K562 (cell line): ENCODE data around the gene MTCH2. TPM values are rescaled to one million over a fixed set of nuclear protein-coding genes. Genes with fewer than 3 reads are reported as not detected.

ENCODE experiments used
- ARNT ChIP-seq, 2 experiments: fragments of 450-650 bp; IDR thresholded peaks; 2 replicates each; pipeline ENCODE4 v1.6.1; 2016; ENCODE audit warnings: mild to moderate bottlenecking in 1 of 2
- ATF1 ChIP-seq, 2 experiments: fragments of 450-650 bp in 1 of 2; IDR thresholded peaks; 2 replicates each; pipeline ENCODE4 v1.6.1; 2016; ENCODE audit warnings: missing compliant biosample characterization in 1 of 2, missing genetic modification characterization in 1 of 2
- CSDE1 ChIP-seq, 2 experiments: fragments of 450-650 bp; IDR thresholded peaks; 2 replicates each; pipeline ENCODE4 v1.6.1; 2016; ENCODE audit warnings: mild to moderate bottlenecking in 1 of 2
- GTF2E2 ChIP-seq: fragments of 200-800 bp; sonication (Bioruptor generic); IDR thresholded peaks from 2 replicates; pipeline ENCODE4 v1.6.1; 2016; ENCODE audit warnings: missing genetic modification characterization, missing compliant biosample characterization
- NCOA1 ChIP-seq: fragments of 450-650 bp; IDR thresholded peaks from 2 replicates; pipeline ENCODE4 v1.6.1; 2016; ENCODE audit warnings: low read depth
- NFRKB ChIP-seq: fragments of 450-650 bp; IDR thresholded peaks from 2 replicates; pipeline ENCODE4 v1.6.1; 2016; ENCODE audit warnings: low read depth
- NONO ChIP-seq, 2 experiments: fragments of 200-400 bp in 1 of 2; fragments of 450-650 bp in 1 of 2; formaldehyde crosslinking in 1 of 2; IDR thresholded peaks; 2 replicates each; pipeline ENCODE4 v1.6.1; 2017; ENCODE audit warnings: low read depth in 2 of 2, mild to moderate bottlenecking in 2 of 2, moderate library complexity in 2 of 2, low read length in 1 of 2
- PHF21A ChIP-seq: fragments of 450-650 bp; IDR thresholded peaks from 2 replicates; pipeline ENCODE4 v1.6.1; 2017; ENCODE audit warnings: low read depth, borderline replicate concordance
- RAD21 ChIP-seq, 2 experiments: fragments of 250-450 bp in 1 of 2; fragments of 450-650 bp in 1 of 2; sonication (Bioruptor Pico) in 1 of 2; formaldehyde crosslinking in 1 of 2; IDR thresholded peaks in 1 of 2; conservative IDR thresholded peaks in 1 of 2; 2 replicates each; pipeline versions ENCODE4 v1.4.0 to v1.8.0; 2020 to 2022; ENCODE audit warnings: mild to moderate bottlenecking in 2 of 2, moderate library complexity in 1 of 2
- RBM14 ChIP-seq: fragments of 200-400 bp; formaldehyde crosslinking; IDR thresholded peaks from 2 replicates; pipeline ENCODE4 v1.6.1; 2018; ENCODE audit warnings: low read depth, mild to moderate bottlenecking, low read length, moderate library complexity, borderline replicate concordance; ENCODE audit not compliant: insufficient read depth
- RBM22 ChIP-seq: fragments of 200-400 bp; formaldehyde crosslinking; IDR thresholded peaks from 2 replicates; pipeline ENCODE4 v1.6.1; 2018; ENCODE audit warnings: low read length, low read depth; ENCODE audit not compliant: poor library complexity, severe bottlenecking
- TCF7L2 ChIP-seq: fragments of 150-350 bp; IDR thresholded peaks from 2 replicates; pipeline ENCODE4 v1.6.1; 2016; ENCODE audit warnings: low read depth, mild to moderate bottlenecking, low read length, moderate library complexity
- TSC22D4 ChIP-seq: fragments of 450-650 bp; IDR thresholded peaks from 2 replicates; pipeline ENCODE4 v1.6.1; 2016; ENCODE audit warnings: missing genetic modification characterization, missing biosample characterization, control low read depth
- ZBTB1 ChIP-seq: sonication (generic); formaldehyde crosslinking; IDR thresholded peaks from 2 replicates; pipeline ENCODE4 v1.8.1; 2023; ENCODE audit warnings: missing genetic modification reagents, low read depth, mild to moderate bottlenecking, borderline replicate concordance
- ZNF436 ChIP-seq: fragments of 250-450, 450-650 bp; sonication (Bioruptor Pico); formaldehyde crosslinking; IDR thresholded peaks from 2 replicates; pipeline ENCODE4 v1.7.0; 2020; ENCODE audit warnings: mild to moderate bottlenecking
- ZNF707 ChIP-seq: fragments of 250-450 bp; sonication (Bioruptor Pico); conservative IDR thresholded peaks from 2 replicates; pipeline ENCODE4 v1.8.0; 2022; ENCODE audit warnings: inconsistent platforms, mild to moderate bottlenecking, moderate library complexity
- ZNF766 ChIP-seq: fragments of 200-800 bp; sonication (Bioruptor generic); conservative IDR thresholded peaks from 2 replicates; pipeline ENCODE4 v1.6.1; 2016; ENCODE audit warnings: missing genetic modification characterization, missing compliant biosample characterization
- polyA plus RNA-seq, 8 experiments: library from polyadenylated mRNA; depleted of rRNA in 4 of 8; stranded (reverse) in 5 of 8; unstranded in 3 of 8; fragments of >200 nt; fragmentation: Nextera tagmentation in 2 of 8; fragmentation: Illumina TruSeq in 1 of 8; extraction: Ambion mirVana in 2 of 8; extraction: Trizol in 1 of 8; gene quantifications; 2 replicates each; pipeline versions ENCODE4 v1.2.1 to v1.2.3, GENCODE V29; 2011 to 2014; ENCODE audit warnings: inconsistent platforms in 1 of 8, missing spikeins in 1 of 8
- total RNA-seq, 7 experiments: library from RNA; depleted of rRNA in 6 of 7; stranded (reverse); fragments of >200 nt in 6 of 7; fragmentation: Illumina TruSeq in 2 of 7; extraction: Trizol in 2 of 7; gene quantifications; 2 replicates each; pipeline versions ENCODE4 v1.2.1 to v1.2.3, GENCODE V29; 2011 to 2021; ENCODE audit warnings: low replicate concordance in 1 of 7
- TF ChIP-seq, protein P1 (sequence below): fragments of 250-450 bp; sonication (Bioruptor Pico); IDR thresholded peaks from 2 replicates; pipeline ENCODE4 v1.5.0; 2021; ENCODE audit warnings: mild to moderate bottlenecking, moderate library complexity
- TF ChIP-seq, protein P2 (sequence below): fragments of 450-650 bp; IDR thresholded peaks from 2 replicates; pipeline ENCODE4 v1.6.1; 2016
- TF ChIP-seq, protein P3 (sequence below): fragments of 250-450 bp; sonication (Bioruptor Pico); IDR thresholded peaks from 2 replicates; pipeline ENCODE4 v1.5.0; 2020; ENCODE audit warnings: mild to moderate bottlenecking

The MTCH2 gene
- total and polyA plus RNA-seq, 9 of the 15 experiments (the other 6 are each of a cell fraction or from before 2014, with no cell fraction given): 95.4 to 620 (median 198) TPM

- TF ChIP-seq RAD21 (CRISPR knock-in tag; conservative IDR thresholded peaks at IDR 0.05 in 1 of 2, IDR thresholded peaks at IDR 0.05 in 1 of 2): peak in 1 of 2 experiments; percentile 12; a peak in 1 of 4 replicates
- no peak for TF ChIP-seq ZNF707 (CRISPR knock-in tag)
- peak; percentile 96 to 98; a peak in 3 of 4 replicates for TF ChIP-seq ARNT (IDR thresholded peaks at IDR 0.05)
- peak; percentile 76; the same call in 1 of the 2 replicates for TF ChIP-seq GTF2E2 (tag)
- TF ChIP-seq, protein P1, sequence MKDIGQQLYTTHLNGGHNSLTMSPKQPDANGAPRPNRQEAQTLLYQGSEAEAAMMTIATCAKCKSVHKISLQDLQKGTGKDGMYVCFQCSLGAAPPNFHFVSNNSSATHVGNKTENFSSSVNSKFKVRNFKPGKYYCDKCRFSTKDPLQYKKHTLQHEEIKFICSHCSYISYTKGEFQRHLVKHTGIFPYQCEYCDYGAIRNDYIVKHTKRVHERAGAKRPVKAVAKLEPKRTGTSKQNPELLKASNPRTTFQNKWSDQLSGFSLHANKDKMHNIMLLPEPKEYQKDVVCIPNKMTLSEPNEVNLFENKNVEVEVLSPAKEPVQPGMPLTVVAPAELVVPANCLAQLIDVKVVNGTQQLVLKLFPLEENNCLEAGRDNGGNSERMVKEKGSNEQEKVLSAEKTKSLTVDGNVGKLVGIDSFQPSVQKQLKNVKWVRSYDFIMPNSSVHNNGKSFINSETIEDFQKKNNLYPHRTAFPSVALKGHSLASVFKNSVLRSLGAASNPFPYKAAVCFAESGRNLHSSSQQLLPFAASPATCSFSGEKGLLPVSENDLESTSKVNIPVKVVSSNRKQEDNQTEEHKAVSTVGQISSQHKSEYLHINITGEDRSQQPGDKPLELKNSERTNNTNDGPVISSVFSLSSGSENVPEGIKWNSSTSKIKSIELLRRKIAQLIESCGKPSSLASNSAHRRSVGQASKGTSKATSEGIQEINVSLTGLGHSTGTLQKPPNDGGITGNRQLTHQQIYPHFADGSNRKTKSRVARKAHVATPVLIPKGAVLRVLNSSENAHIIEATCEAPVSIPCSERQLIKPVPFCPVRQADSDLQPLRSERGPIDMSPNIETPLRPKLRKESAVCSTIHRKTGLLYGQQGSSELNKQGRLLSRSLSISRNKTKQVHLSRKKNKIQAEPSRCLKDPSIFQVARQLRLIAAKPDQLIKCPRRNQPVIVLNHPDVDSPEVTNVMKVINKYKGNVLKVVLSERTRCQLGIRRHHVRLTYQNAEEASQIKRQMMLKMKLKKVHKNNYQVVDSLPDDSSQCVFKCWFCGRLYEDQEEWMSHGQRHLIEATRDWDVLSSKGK (CRISPR knock-in tag): no peak
- TF ChIP-seq ATF1 (CRISPR knock-in tag; IDR thresholded peaks at IDR 0.05): peak; percentile 32; the same call in 1 of the 2 replicates
- peak; percentile 92 for TF ChIP-seq ATF1 (tag; IDR thresholded peaks at IDR 0.05)
- peak; percentile 100 for TF ChIP-seq NFRKB
- TF ChIP-seq TCF7L2: no peak
- peak; percentile 81 to 95; a peak in 2 of 4 replicates for TF ChIP-seq CSDE1 (IDR thresholded peaks at IDR 0.05)
- TF ChIP-seq RBM14: 0 out of 2 replicates have a peak, but pooled peaks have one; percentile 86
- TF ChIP-seq ZNF766 (CRISPR knock-in tag): peak; percentile 74; the same call in 1 of the 2 replicates
- peak; percentile 81; the same call in 1 of the 2 replicates for TF ChIP-seq ZBTB1 (CRISPR knock-in tag)
- TF ChIP-seq PHF21A: peak; percentile 80; the same call in 1 of the 2 replicates
- TF ChIP-seq, protein P2, sequence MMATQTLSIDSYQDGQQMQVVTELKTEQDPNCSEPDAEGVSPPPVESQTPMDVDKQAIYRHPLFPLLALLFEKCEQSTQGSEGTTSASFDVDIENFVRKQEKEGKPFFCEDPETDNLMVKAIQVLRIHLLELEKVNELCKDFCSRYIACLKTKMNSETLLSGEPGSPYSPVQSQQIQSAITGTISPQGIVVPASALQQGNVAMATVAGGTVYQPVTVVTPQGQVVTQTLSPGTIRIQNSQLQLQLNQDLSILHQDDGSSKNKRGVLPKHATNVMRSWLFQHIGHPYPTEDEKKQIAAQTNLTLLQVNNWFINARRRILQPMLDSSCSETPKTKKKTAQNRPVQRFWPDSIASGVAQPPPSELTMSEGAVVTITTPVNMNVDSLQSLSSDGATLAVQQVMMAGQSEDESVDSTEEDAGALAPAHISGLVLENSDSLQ: peak; percentile 95
- peak; percentile 100 for TF ChIP-seq NCOA1
- no peak for TF ChIP-seq ZNF436
- TF ChIP-seq NONO (IDR thresholded peaks at IDR 0.05; ENCODE audit: low read depth in 2 of 2, low read length in 1 of 2): peak; percentile 47 to 54; a peak in 3 of 4 replicates
- TF ChIP-seq, protein P3, sequence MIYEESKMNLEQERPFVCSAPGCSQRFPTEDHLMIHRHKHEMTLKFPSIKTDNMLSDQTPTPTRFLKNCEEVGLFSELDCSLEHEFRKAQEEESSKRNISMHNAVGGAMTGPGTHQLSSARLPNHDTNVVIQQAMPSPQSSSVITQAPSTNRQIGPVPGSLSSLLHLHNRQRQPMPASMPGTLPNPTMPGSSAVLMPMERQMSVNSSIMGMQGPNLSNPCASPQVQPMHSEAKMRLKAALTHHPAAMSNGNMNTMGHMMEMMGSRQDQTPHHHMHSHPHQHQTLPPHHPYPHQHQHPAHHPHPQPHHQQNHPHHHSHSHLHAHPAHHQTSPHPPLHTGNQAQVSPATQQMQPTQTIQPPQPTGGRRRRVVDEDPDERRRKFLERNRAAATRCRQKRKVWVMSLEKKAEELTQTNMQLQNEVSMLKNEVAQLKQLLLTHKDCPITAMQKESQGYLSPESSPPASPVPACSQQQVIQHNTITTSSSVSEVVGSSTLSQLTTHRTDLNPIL (CRISPR knock-in tag): no peak
- TF ChIP-seq TSC22D4 (tag): no peak
- peak; percentile 99 for TF ChIP-seq RBM22
These were observed 63.5 kb downstream of the MTCH2 start, which contains the start of the genes KBTBD4 and NDUFS3 (continued) for GRCh38 chr11:47578524-47579494.
